Measurements from ENCODE around the gene CAMTA1.

- TF ChIP-seq CTCF (IDR thresholded peaks at IDR 0.05; ENCODE audit: low read length), result no peak
- TF ChIP-seq EZH2 (optimal IDR thresholded peaks at IDR 0.05; ENCODE audit: low read depth, low read length), result no peak
- TF ChIP-seq EZH2phosphoT487 (IDR thresholded peaks at IDR 0.05; ENCODE audit: low read length), result no peak
Measured at GRCh38 chr1:6785728-6786505, 663 bp downstream of the CAMTA1 start.
